PC-3 (cell line): ENCODE measurements around the gene RHOT2.

Experiments used
- CTCF ChIP-seq: fragments of 300-600 bp; sonication (generic); conservative IDR thresholded peaks from 2 replicates; pipeline ENCODE4 v1.5.1; 2017; ENCODE audit warnings: antibody characterized with exemption, low read depth, mild to moderate bottlenecking, low read length
- EZH2 ChIP-seq: fragments of 300-600 bp; sonication (generic); IDR thresholded peaks from one replicate; pipeline ENCODE4 v1.6.1; 2017; ENCODE audit warnings: antibody characterized with exemption, mild to moderate bottlenecking, low read length; ENCODE audit not compliant: unreplicated experiment

GRCh38 chr16:666572-666971 is 1.4 kb upstream of the RHOT2 start:
- TF ChIP-seq CTCF (no peak), EZH2 (no peak)
